Astrocyte (in vitro differentiated cells and primary cell): ENCODE data around the gene NRIP2.

Experiments used
- CTCF ChIP-seq: IDR thresholded peaks from 2 replicates; pipeline ENCODE4 v1.5.1; 2011; ENCODE audit warnings: low read depth, mild to moderate bottlenecking, inconsistent platforms, low read length, moderate library complexity; ENCODE audit not compliant: insufficient read depth
- EZH2 ChIP-seq: IDR thresholded peaks from 2 replicates; pipeline ENCODE4 v1.6.1; 2012; ENCODE audit warnings: mild to moderate bottlenecking, low read length, inconsistent platforms; ENCODE audit not compliant: insufficient read depth

GRCh38 chr12:2824541-2824940 is 10.3 kb downstream of the NRIP2 start:
- no peak for TF ChIP-seq CTCF
- TF ChIP-seq EZH2, result no peak
